ENCODE data around the gene OSGEP. TPM values are rescaled to one million over a fixed set of nuclear protein-coding genes. Genes with fewer than 3 reads are reported as not detected.
A peak's percentile ranks its signal among the peaks of the same experiment; 100 is the strongest.

OSGEP gene
- polyA plus RNA-seq, 3 donors: 48.5 to 87.7 (median 78.9) TPM

- no peak for DNase-seq
Measured at GRCh38 chr14:20438664-20439063, 15.9 kb downstream of the OSGEP start.

GRCh38 chr14:20436363-20436755 is 18.3 kb downstream of the OSGEP start:
- DNase-seq: no peak

DNA sequence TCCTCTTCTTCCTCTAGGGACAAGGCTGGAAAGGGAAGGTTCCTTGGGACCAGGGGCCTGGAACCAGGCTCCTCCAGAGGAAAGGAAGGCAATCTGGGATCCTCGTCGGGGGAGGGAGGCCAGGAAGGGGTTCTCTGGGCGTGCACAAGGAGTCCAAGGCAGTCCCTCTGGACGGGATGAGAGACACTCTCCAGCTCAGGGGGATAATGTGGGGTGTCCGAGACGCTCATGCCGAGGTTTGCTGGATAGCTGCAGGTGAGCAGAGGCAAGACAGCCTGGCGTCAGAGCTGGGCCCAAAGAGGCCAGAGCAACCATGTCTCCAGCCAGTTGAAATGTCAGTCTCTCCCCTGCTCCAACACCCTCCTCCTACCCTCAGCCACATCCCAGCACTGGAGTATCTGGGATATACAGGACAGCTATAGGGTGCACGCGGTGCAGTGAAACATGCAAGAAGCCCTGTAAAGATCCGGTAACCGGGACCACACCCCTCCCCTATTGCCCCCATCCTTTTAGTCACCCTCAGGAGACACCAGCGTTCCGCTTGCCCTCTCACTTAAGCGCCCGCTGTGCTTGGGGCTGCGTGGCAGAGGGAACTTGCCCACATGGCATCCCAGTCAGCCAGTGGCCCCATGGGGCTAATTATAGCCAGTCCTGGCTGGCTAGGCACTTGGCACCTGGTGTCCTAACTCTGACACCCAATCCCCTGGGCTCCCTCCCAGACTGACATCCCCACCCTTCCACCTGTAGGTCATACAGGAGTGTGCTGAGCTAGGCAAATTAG is 18.8 kb downstream of the OSGEP start, which contains the start of gene KLHL33:
KLHL33 (minus strand) TSS at position 585 of the 781 bp plus-strand sequence; CDS start at position 230, 355 bp downstream.
- no peak for DNase-seq

GRCh38 chr14:20434701-20435581 is 19.7 kb downstream of the OSGEP start:
- DNase-seq: no peak

DNA sequence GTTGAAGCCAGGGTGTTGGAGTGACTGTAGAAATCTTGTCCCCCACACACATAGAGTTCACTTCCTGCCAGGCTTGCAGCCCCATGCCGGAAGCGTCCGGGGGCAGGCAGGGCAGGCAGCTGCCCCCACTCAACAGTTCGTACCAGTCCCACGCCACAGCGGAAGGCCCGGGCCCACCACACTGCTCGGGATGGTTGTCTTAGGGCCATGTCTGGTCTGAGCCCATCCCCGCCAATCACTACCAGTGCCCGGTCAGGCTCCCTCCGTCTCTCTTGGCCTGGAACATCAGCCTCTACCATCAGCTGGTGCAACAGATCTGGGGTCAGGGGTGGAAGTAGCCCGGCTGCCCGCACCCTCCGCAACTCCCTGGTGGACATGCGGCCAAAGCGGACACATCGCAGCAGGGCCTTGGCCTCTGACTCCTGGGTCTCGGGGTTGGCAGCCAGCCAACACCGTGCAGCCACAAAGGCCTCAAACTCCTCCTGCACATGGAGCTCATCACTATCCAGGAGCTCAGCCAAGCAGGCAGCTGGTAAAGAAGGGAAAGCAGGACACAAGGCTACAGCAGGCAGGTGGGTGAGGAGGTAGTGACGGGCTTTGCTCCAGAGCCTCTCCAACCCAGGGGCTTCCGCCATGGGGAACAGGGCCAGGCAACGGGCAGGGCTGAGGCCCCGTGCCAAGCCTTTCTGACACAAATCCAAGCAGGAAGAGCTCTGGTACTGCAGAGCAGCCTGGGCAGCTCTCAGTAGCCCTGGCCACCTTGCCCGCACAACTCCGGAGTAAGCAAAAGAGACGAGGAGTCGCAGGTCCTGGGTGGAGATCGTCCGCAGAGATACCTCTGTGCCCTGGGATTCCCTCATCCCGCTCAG is 24.6 kb downstream of the OSGEP start:
- no peak for DNase-seq

GRCh38 chr14:20428802-20429201 is 25.8 kb downstream of the OSGEP start:
- no peak for DNase-seq

- DNase-seq: no peak
Measured at GRCh38 chr14:20428010-20428365, 26.6 kb downstream of the OSGEP start.

DNA sequence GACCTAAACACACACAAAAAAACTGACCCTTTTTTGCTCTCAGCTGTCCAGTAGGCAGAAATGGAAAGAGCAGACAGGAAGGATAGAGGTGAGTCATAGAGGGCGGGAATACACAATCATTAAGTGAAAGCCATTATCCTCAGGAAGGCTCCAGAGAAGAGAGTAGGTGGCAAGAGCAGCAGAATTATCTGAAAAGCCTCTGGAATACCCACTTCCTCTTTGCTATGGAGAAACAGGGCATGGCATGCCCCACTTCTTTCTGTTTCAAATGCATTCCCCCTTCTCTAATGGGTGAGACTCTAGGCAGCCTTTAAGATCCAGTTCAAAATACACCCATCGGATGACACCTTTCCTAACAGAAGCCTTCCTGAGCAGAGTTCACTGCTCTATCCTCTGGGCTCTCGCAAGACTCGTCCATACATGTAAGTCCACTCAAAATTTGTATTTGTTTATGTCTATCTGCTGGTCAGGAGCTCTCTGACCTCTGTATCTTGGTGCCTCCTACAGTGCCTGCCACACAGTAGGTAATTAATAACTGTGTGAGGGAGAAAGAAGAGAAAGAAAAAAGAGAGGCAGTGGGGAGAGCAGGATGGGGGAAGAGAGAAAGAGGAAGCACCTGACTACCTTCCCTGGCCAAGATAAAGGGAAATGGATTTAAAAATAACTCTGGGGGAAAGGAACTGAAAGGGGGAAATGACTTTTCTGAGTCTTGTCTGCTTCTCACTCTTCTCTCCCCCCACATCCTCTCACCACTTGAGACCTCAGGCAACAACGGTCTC is 27.2 kb downstream of the OSGEP start:
- DNase-seq: no peak

GRCh38 chr14:20424851-20425250 is 29.8 kb downstream of the OSGEP start:
- DNase-seq: no peak

DNA sequence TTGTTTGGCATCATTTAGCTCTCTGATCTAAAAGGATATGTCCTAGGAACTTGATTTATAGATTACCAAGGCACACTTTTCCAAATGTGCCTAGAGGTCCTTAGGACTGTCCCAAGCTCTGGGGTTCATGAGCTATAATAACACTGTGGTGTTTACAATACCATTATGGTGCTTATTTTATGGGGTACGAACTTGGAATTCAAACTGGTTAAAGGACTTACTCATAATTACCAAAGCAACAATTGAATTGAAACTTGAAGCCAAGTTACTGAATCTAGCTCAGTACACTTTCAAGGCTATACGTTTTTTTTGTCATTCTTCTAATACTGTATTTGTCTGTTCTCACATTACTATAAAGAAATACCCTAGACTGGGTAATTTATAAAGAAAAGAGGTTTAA is 31.7 kb downstream of the OSGEP start:
- no peak for DNase-seq

- no peak for DNase-seq
Measured at GRCh38 chr14:20421267-20421666, 33.3 kb downstream of the OSGEP start.

- no peak for DNase-seq
Measured at GRCh38 chr14:20419419-20419818, 35.2 kb downstream of the OSGEP start.

DNA sequence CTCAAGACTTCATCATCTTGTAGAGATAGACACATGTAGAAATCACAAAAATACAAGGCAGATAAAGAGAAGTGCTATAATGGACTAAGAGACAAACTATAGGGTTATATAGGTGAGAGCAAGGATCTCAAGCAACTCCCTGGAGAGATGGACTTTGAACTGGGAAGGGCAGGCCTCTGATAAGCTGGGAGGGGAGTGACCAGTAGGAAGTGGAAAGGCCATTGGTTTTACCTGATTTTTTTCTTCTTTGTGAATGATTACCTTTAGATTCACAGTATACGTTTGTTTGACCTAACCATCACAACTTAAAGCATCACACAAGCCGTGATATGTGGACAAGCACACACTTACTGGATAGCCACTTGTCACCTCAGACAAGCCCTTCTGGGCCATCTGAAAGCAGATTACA is 36.1 kb downstream of the OSGEP start:
- DNase-seq: no peak

GRCh38 chr14:20417250-20418186 is 37.1 kb downstream of the OSGEP start:
- DNase-seq: no peak

- no peak for DNase-seq
Measured at GRCh38 chr14:20416223-20416622, 38.4 kb downstream of the OSGEP start.

DNA sequence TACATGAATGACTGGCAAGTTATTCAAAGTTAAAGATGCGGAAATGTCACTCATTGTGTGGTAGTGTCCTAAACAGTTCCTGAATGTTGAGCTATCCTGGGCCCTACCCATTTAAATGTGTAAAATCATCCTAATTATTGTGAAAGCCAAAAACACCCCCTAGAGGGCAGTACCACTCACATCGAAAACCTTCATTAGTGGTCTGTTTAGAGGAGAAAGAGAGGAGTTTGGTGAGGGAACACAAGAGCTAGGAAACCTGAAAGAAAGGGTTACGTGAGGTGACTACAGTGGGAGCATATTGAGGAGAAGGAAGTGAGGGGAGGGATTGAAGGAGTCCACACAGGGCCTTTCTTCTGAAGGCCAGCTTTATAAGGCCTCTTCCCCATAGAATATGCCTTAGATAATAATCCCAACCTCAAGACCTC is 38.8 kb downstream of the OSGEP start:
- DNase-seq: peak; percentile 52

DNA sequence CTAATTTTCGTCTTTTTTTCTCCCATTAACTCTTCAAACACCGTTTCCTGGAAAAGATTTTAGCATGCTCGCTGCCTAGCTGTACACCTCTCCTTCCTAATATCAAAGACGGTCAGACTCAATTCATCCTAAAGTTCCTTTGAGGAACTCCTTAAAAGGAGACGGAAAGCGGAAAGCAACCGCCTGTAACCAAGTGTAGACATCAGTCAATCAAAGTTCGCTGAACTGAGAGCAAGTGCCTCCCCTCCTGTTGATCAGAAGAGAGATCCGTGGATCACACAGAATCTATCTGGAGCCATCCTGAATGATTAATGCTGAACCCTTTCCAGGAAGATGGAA is 40.9 kb downstream of the OSGEP start:
- no peak for DNase-seq

DNA sequence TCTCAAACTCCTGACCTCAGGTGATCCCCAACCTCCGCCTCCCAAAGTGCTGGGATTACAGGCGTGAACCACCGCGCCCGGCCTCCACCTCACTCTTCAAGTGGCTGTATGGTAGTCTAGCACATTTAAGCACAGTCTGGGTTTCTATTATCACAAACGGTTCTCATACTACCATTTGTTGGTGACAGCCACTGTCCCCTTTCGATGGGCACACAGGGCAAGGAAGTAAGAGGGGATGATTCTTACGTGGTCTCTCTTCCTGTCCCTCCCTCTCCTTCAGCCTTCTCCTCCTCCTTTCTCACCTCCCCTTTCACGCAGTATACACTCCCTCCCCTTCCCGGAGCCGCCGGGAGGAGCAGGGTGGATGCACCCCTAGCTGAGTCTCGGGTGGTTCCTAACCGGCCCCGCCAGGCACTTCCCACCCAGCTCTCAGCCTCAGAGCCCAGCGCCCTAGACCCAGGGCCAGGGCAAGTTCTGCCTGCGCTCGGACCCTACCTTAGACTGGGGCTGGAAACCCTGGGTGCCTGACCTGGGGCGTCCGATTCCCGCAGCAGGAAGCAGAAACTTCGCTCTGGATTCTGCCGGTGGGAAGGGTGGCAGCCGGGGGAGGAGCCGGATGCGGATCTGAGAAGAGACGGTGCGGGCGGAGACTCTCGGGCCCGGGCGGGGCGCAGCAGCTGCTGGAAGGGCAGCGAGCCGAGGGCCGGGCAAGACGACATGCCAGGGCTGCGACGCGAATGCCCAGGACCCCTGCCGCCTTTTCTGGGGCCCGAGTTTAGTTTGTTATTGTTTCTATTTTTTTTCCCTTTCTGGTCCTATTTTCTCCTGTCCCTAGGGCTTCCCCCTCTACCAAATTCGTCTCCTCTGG is 41.5 kb downstream of the OSGEP start, which contains the start of gene TEP1:
TEP1 (minus strand) TSS at position 626 of the 868 bp plus-strand sequence. CDS start 5,062 bp downstream, outside the sequence.
- DNase-seq: peak; percentile 84

DNA sequence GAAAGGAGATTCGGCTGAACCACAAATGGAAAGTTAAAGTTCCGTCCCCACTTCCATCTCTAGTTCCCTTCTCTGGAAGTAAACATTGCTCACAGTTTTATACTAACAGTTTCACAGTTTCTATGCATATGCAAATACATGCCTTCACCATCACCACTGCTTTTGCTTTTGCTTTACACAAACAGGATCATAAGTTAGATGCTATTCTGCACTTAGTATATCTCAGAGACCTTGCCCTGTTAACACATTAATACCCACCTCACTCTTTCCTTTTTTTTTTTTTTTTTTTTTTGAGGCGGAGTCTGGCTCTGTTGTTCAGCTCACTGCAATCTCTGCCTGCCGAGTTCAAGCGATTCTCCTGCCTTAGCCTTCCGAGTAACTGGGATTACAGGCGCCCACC is 42.2 kb downstream of the OSGEP start:
- no peak for DNase-seq

Measured in renal pelvis (tissue), 4 donors.